WTC11 (cell line): ENCODE data around the gene SCO2. TPM values are rescaled to one million over a fixed set of nuclear protein-coding genes. Genes with fewer than 3 reads are reported as not detected.

ENCODE experiments used
- AFF4 ChIP-seq: sonication (generic); formaldehyde crosslinking; IDR thresholded peaks from 2 replicates; pipeline ENCODE4 v1.8.1; 2023; ENCODE audit warnings: mild to moderate bottlenecking, missing genetic modification reagents, borderline replicate concordance
- ATF3 ChIP-seq: sonication (generic); formaldehyde crosslinking; conservative IDR thresholded peaks from 2 replicates; pipeline ENCODE4 v1.8.1; 2022; ENCODE audit warnings: mild to moderate bottlenecking, missing genetic modification reagents
- CREM ChIP-seq: sonication (generic); formaldehyde crosslinking; IDR thresholded peaks from 2 replicates; pipeline ENCODE4 v1.8.1; 2022; ENCODE audit warnings: mild to moderate bottlenecking, missing genetic modification reagents, moderate library complexity
- ELF4 ChIP-seq: sonication (generic); formaldehyde crosslinking; IDR thresholded peaks from 2 replicates; pipeline ENCODE4 v1.8.1; 2022; ENCODE audit warnings: low read depth, mild to moderate bottlenecking, moderate library complexity, missing genetic modification reagents
- ERG ChIP-seq: fragments of 250-450 bp; sonication (Bioruptor Pico); IDR thresholded peaks from 2 replicates; pipeline ENCODE4 v1.8.0; 2021; ENCODE audit warnings: mild to moderate bottlenecking
- ETV6 ChIP-seq: sonication (generic); formaldehyde crosslinking; IDR thresholded peaks from 2 replicates; pipeline ENCODE4 v1.8.1; 2022; ENCODE audit warnings: mild to moderate bottlenecking, missing genetic modification reagents
- FOXJ3 ChIP-seq: sonication (generic); formaldehyde crosslinking; IDR thresholded peaks from 2 replicates; pipeline ENCODE4 v1.9.0; 2021; ENCODE audit warnings: missing genetic modification reagents, mild to moderate bottlenecking, borderline replicate concordance
- FOXK1 ChIP-seq: sonication (generic); formaldehyde crosslinking; IDR thresholded peaks from 2 replicates; pipeline ENCODE4 v1.8.0; 2022; ENCODE audit warnings: mild to moderate bottlenecking, moderate library complexity, missing genetic modification reagents
- FOXP4 ChIP-seq: sonication (generic); formaldehyde crosslinking; IDR thresholded peaks from 2 replicates; pipeline ENCODE4 v1.8.0; 2022; ENCODE audit warnings: mild to moderate bottlenecking, missing genetic modification reagents
- GABPB1 ChIP-seq: sonication (generic); formaldehyde crosslinking; IDR thresholded peaks from 2 replicates; pipeline ENCODE4 v1.8.1; 2023; ENCODE audit warnings: mild to moderate bottlenecking, missing genetic modification reagents
- GTF2I ChIP-seq: fragments of 250-450 bp; sonication (Bioruptor Pico); conservative IDR thresholded peaks from 2 replicates; pipeline ENCODE4 v1.4.0; 2021; ENCODE audit warnings: mild to moderate bottlenecking
- NR1H2 ChIP-seq: sonication (generic); formaldehyde crosslinking; IDR thresholded peaks from 2 replicates; pipeline ENCODE4 v1.9.0; 2021; ENCODE audit warnings: mild to moderate bottlenecking, moderate library complexity, missing genetic modification reagents
- NR2C2 ChIP-seq: sonication (generic); formaldehyde crosslinking; IDR thresholded peaks from 2 replicates; pipeline ENCODE4 v1.8.0; 2022; ENCODE audit warnings: mild to moderate bottlenecking, missing genetic modification reagents
- NR3C1 ChIP-seq: sonication (generic); formaldehyde crosslinking; conservative IDR thresholded peaks from 2 replicates; pipeline ENCODE4 v1.8.1; 2023; ENCODE audit warnings: low read depth, mild to moderate bottlenecking, missing genetic modification reagents
- PREB ChIP-seq: sonication (generic); formaldehyde crosslinking; IDR thresholded peaks from 2 replicates; pipeline ENCODE4 v1.8.1; 2022; ENCODE audit warnings: mild to moderate bottlenecking, missing genetic modification reagents, moderate library complexity, borderline replicate concordance
- SMAD3 ChIP-seq: sonication (generic); formaldehyde crosslinking; IDR thresholded peaks from 2 replicates; pipeline ENCODE4 v1.8.0; 2022; ENCODE audit warnings: missing genetic modification reagents, mild to moderate bottlenecking, borderline replicate concordance
- SP1 ChIP-seq: sonication (generic); formaldehyde crosslinking; conservative IDR thresholded peaks from 2 replicates; pipeline ENCODE4 v1.8.1; 2022; ENCODE audit warnings: missing genetic modification reagents
- TEAD1 ChIP-seq: sonication (generic); formaldehyde crosslinking; IDR thresholded peaks from 2 replicates; pipeline ENCODE4 v1.8.0; 2022; ENCODE audit warnings: mild to moderate bottlenecking, missing genetic modification reagents
- USF2 ChIP-seq: sonication (generic); formaldehyde crosslinking; IDR thresholded peaks from 2 replicates; pipeline ENCODE4 v1.8.1; 2023; ENCODE audit warnings: mild to moderate bottlenecking, missing genetic modification reagents, moderate library complexity
- ZBTB21 ChIP-seq: sonication (generic); formaldehyde crosslinking; IDR thresholded peaks from 2 replicates; pipeline ENCODE4 v1.8.1; 2023; ENCODE audit warnings: mild to moderate bottlenecking, missing genetic modification reagents, borderline replicate concordance
- ZNF138 ChIP-seq: sonication (generic); formaldehyde crosslinking; conservative IDR thresholded peaks from 2 replicates; pipeline ENCODE4 v1.8.1; 2022; ENCODE audit warnings: mild to moderate bottlenecking, moderate library complexity, missing genetic modification reagents
- ZNF423 ChIP-seq: fragments of 250-450 bp; sonication (Bioruptor Pico); IDR thresholded peaks from 2 replicates; pipeline ENCODE4 v2.1.2; 2022; ENCODE audit warnings: mild to moderate bottlenecking, moderate library complexity
- ZNF425 ChIP-seq: fragments of 250-450 bp; sonication (Bioruptor Pico); conservative IDR thresholded peaks from 2 replicates; pipeline ENCODE4 v1.9.0; 2021; ENCODE audit warnings: mild to moderate bottlenecking
- ZSCAN18 ChIP-seq: fragments of 250-450 bp; sonication (Bioruptor Pico); IDR thresholded peaks from 2 replicates; pipeline ENCODE4 v2.1.2; 2022; ENCODE audit warnings: mild to moderate bottlenecking, moderate library complexity
- total RNA-seq: library from RNA; stranded (reverse); gene quantifications from 3 replicates; pipeline ENCODE4 v1.2.3, GENCODE V29; 2021

SCO2 gene
- total RNA-seq, 1 experiment from 2014 or later, result not detected

GRCh38 chr22:50562523-50563412 lies 37.4 kb upstream of the SCO2 start, which contains the start of gene SYCE3 (continued):
- TF ChIP-seq USF2 (0 out of 2 replicates have a peak, but pooled peaks have one; percentile 17), CREM (CRISPR knock-in tag) (peak; percentile 64; the same call in 1 of the 2 replicates), NR1H2 (no peak), ELF4 (CRISPR knock-in tag) (no peak), FOXK1 (CRISPR knock-in tag) (no peak), AFF4 (CRISPR knock-in tag) (no peak), ETV6 (CRISPR knock-in tag) (0 out of 2 replicates have a peak, but pooled peaks have one; percentile 62), FOXP4 (CRISPR knock-in tag) (0 out of 2 replicates have a peak, but pooled peaks have one; percentile 39), GABPB1 (peak; percentile 75), ZNF425 (CRISPR knock-in tag) (no peak), ZBTB21 (CRISPR knock-in tag) (no peak), ERG (CRISPR knock-in tag) (no peak), TEAD1 (CRISPR knock-in tag) (no peak), GTF2I (CRISPR knock-in tag) (no peak), ZNF423 (CRISPR knock-in tag) (no peak), FOXJ3 (CRISPR knock-in tag) (no peak), NR2C2 (CRISPR knock-in tag) (no peak), ATF3 (CRISPR knock-in tag) (no peak), PREB (no peak), ZSCAN18 (CRISPR knock-in tag) (no peak), NR3C1 (CRISPR knock-in tag) (no peak), SMAD3 (CRISPR knock-in tag) (no peak), ZNF138 (CRISPR knock-in tag) (no peak), SP1 (CRISPR knock-in tag) (peak; percentile 98)
